SU-DHL-6 (cell line): Measurements from ENCODE around the gene PTPN4.

Experiments
- H2AFZ ChIP-seq: fragments of 200-600 bp; sonication (generic); 2 replicates; pipeline ENCODE4 v1.6.1; 2014; ENCODE audit warnings: low read depth, mild to moderate bottlenecking, moderate library complexity, mixed read lengths, antibody characterized with exemption, low read length; ENCODE audit not compliant: severe bottlenecking
- H3F3A ChIP-seq: fragments of 200-600 bp; shearing (Covaris generic); 2 replicates; pipeline ENCODE4 v1.6.0; 2016; ENCODE audit warnings: antibody characterized with exemption, mild to moderate bottlenecking; ENCODE audit not compliant: insufficient read depth
- H3K27ac ChIP-seq: fragments of 200-600 bp; sonication (generic); 2 replicates; pipeline ENCODE4 v1.5.1; 2016; ENCODE audit warnings: low read depth, mild to moderate bottlenecking, low read length, moderate library complexity, mixed read lengths
- H3K27me3 ChIP-seq: fragments of 200-600 bp; sonication (generic), shearing (Covaris generic); 2 replicates; pipeline ENCODE4 v1.6.0; 2014; ENCODE audit warnings: mild to moderate bottlenecking, low read length
- H3K36me3 ChIP-seq: fragments of 200-600 bp; sonication (generic); 2 replicates; pipeline ENCODE4 v1.6.1; 2014; ENCODE audit warnings: mild to moderate bottlenecking, low read length, mixed read lengths
- H3K4me2 ChIP-seq: fragments of 300-600, 200-600 bp; shearing (Covaris generic), sonication (generic); 2 replicates; pipeline ENCODE4 v1.6.0; 2014; ENCODE audit warnings: low read length, low read depth, mild to moderate bottlenecking; ENCODE audit not compliant: poor library complexity, severe bottlenecking
- H3K4me3 ChIP-seq: fragments of 200-600 bp; sonication (generic); 2 replicates; pipeline ENCODE4 v1.5.1; 2014; ENCODE audit warnings: antibody characterized with exemption, low read length, mild to moderate bottlenecking, mixed read lengths; ENCODE audit not compliant: insufficient read depth, poor library complexity, severe bottlenecking
- H3K79me2 ChIP-seq: fragments of 200-600 bp; sonication (generic); 2 replicates; pipeline ENCODE4 v1.6.1; 2014; ENCODE audit warnings: mild to moderate bottlenecking, low read length, moderate library complexity; ENCODE audit not compliant: insufficient read depth
- H3K9ac ChIP-seq: fragments of 200-600 bp; sonication (generic); 2 replicates; pipeline ENCODE4 v1.7.0; 2014; ENCODE audit warnings: mild to moderate bottlenecking, low read length
- H3K9me2 ChIP-seq: fragments of 200-600 bp; sonication (generic); replicated peaks from 2 replicates; pipeline ENCODE4 v1.6.1; 2014; ENCODE audit warnings: low read length; ENCODE audit not compliant: insufficient read depth
- H3K9me3 ChIP-seq: fragments of 200-600 bp; sonication (generic); 2 replicates; pipeline ENCODE4 v1.6.1; 2014; ENCODE audit warnings: low read length, mixed read lengths; ENCODE audit not compliant: insufficient read depth
- H4K20me1 ChIP-seq: fragments of 200-600 bp; sonication (generic); 2 replicates; pipeline ENCODE4 v1.6.1; 2014; ENCODE audit warnings: low read depth, mild to moderate bottlenecking, antibody characterized with exemption, low read length, moderate library complexity, mixed read lengths
- EZH2phosphoT487 ChIP-seq: fragments of 200-600 bp; sonication (generic), shearing (Covaris generic); conservative IDR thresholded peaks from 2 replicates; pipeline ENCODE4 v1.6.1; 2018; ENCODE audit warnings: mild to moderate bottlenecking, antibody characterized with exemption, low read length, moderate library complexity, mixed read lengths
- TF ChIP-seq, protein P1 (sequence below): fragments of 200-600 bp; sonication (generic); IDR thresholded peaks from one replicate; pipeline ENCODE4 v1.5.1; 2017; ENCODE audit warnings: antibody characterized with exemption, mild to moderate bottlenecking, low read length, moderate library complexity; ENCODE audit not compliant: insufficient read depth, poor library complexity, severe bottlenecking

PTPN4 gene

DNA sequence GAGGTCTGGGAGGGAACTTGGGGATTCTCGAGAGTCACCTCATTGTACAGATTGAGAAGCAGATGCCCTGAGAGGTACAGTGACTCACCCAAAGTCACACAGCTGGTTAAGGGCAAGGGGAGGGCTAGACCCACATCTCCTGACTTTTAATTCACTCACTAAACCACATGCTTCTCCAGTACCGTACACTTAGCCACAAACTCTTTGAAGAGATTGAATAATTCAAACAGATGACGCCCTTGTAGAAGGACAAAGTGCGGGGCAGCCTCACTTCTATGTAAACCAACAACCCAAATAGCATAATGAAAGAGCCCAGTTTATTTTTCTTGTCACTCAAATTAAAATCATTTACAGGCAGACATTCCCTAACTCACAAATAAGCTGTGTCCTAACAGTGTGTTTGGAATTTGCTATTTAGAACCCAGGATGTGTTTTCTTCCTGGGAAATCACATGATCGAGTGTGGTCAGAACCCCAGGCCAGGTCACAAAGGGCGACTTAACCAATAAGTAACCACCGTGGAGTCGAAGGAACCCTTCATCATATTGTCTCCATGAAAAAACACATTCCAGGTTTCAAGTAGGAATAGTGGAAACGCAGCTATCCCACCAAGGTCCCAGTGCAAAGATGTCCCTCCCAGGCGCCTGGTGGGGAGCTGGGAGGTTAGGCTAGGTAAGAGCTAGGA, 35.8 kb upstream of the PTPN4 start:
- H3K9me3 ChIP-seq: no peaks in the 10 kb centered on the region
- H3K36me3 ChIP-seq: no peaks in the 10 kb centered on the region
- H4K20me1 ChIP-seq: no peaks in the 10 kb centered on the region
- H3K4me2 ChIP-seq: no peak overlapping the region
- H2AFZ ChIP-seq: no peak overlapping the region
- no peaks in the 10 kb centered on the region for H3K79me2 ChIP-seq
- H3K27ac ChIP-seq: no peak overlapping the region
- H3K27me3 ChIP-seq: no peaks in the 10 kb centered on the region
- H3F3A ChIP-seq: no peaks in the 10 kb centered on the region
- no peak for TF ChIP-seq EZH2phosphoT487
- TF ChIP-seq, protein P1, sequence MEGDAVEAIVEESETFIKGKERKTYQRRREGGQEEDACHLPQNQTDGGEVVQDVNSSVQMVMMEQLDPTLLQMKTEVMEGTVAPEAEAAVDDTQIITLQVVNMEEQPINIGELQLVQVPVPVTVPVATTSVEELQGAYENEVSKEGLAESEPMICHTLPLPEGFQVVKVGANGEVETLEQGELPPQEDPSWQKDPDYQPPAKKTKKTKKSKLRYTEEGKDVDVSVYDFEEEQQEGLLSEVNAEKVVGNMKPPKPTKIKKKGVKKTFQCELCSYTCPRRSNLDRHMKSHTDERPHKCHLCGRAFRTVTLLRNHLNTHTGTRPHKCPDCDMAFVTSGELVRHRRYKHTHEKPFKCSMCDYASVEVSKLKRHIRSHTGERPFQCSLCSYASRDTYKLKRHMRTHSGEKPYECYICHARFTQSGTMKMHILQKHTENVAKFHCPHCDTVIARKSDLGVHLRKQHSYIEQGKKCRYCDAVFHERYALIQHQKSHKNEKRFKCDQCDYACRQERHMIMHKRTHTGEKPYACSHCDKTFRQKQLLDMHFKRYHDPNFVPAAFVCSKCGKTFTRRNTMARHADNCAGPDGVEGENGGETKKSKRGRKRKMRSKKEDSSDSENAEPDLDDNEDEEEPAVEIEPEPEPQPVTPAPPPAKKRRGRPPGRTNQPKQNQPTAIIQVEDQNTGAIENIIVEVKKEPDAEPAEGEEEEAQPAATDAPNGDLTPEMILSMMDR: no peak
- H3K9ac ChIP-seq: no peak overlapping the region
- H3K4me3 ChIP-seq: no peak overlapping the region
- H3K9me2 ChIP-seq: no peaks in the 10 kb centered on the region

DNA sequence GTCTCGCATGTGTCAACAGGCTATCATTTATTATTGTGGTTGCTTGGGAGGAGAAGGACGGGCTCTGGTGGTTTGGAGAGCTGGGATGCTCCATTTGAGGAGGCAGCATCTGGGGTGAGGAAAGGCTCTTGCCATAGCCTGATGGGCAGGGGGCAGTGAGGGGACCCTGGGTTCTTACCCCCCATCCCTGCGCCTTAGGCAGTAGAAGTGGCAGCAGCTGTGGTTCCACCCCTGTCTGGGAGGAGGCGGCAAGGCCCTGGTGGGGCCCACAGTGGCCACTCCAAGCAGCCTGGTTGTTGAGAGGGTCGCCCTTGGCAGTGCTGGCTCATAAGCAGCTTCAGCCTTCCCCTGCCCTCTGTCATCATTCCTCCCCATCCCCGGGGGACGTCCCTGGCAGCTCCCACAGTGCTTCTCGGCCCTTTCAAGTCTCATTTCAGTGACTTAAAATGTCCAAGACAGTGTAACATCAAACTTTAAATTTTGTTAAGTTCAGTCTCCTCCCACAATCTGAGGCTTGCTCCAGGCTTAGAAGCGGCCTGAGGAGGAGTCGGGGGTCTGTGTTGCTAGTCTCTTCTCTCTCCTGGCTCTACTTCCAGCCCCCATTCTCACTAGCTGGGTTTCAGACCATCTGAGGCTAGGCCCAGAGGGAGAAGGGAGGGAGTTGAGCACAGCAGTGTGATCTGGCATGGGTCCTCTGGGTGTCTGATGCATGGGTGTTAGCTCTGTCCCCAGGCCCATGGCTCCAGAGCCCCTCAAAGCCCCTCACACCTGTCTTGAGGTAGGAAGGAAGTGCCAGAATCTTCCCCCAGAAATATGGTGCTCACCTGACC, 34.9 kb upstream of the PTPN4 start:
- Histone ChIP-seq H3K4me2 (no peak overlapping the region), H3K27ac (no peak overlapping the region), H3K9me2 (no peaks in the 10 kb centered on the region), H3K9me3 (no peaks in the 10 kb centered on the region), H4K20me1 (no peaks in the 10 kb centered on the region), H3K4me3 (no peak overlapping the region), H3F3A (no peaks in the 10 kb centered on the region), H3K9ac (no peak overlapping the region), H3K36me3 (no peaks in the 10 kb centered on the region), H3K27me3 (no peaks in the 10 kb centered on the region), H3K79me2 (no peaks in the 10 kb centered on the region), H2AFZ (no peak overlapping the region)
- TF ChIP-seq, protein P1: no peak
- no peak for TF ChIP-seq EZH2phosphoT487

DNA sequence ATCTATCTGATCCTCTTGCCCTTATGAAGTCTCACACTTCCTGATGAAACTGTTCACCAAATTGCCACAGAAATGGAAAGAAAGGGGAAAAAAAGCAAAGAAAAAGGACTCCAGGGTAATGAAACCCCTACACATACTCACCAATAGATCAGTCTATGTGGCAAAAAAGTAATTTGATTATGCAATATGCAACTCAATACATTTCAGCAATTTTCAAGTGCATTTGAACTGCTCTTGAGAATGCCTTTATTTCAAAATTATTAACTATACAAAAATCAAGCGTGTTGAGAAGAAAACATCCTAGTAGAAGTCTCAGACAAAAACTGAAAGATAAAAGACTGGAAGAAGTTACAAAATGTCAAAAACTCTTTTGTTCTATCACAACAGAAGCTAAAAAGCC, 32.2 kb upstream of the PTPN4 start:
- H3K9ac ChIP-seq: no peak overlapping the region
- H4K20me1 ChIP-seq: no peaks in the 10 kb centered on the region
- H3F3A ChIP-seq: no peaks in the 10 kb centered on the region
- H3K9me3 ChIP-seq: no peaks in the 10 kb centered on the region
- no peak overlapping the region for H2AFZ ChIP-seq
- H3K4me3 ChIP-seq: no peak overlapping the region
- no peak for TF ChIP-seq EZH2phosphoT487
- TF ChIP-seq, protein P1: no peak
- no peak overlapping the region for H3K4me2 ChIP-seq
- H3K27ac ChIP-seq: no peak overlapping the region
- H3K36me3 ChIP-seq: no peaks in the 10 kb centered on the region
- no peaks in the 10 kb centered on the region for H3K9me2 ChIP-seq
- H3K79me2 ChIP-seq: no peaks in the 10 kb centered on the region
- H3K27me3 ChIP-seq: no peaks in the 10 kb centered on the region
